K562 (cell line): ENCODE data around the gene MSANTD1. TPM values are rescaled to one million over a fixed set of nuclear protein-coding genes. Genes with fewer than 3 reads are reported as not detected.

Experiments
- CBFA2T3 ChIP-seq: fragments of 450-650 bp; IDR thresholded peaks from 2 replicates; pipeline ENCODE4 v1.6.1; 2017
- FOSL1 ChIP-seq: fragments of 200-800 bp; sonication (Bioruptor generic); conservative IDR thresholded peaks from 2 replicates; pipeline ENCODE4 v1.6.1; 2016; ENCODE audit warnings: missing genetic modification characterization, missing compliant biosample characterization
- HDAC6 ChIP-seq: IDR thresholded peaks from 2 replicates; pipeline ENCODE4 v1.6.1; 2012; ENCODE audit warnings: low read depth, mild to moderate bottlenecking, control low read depth, inconsistent platforms, low read length, moderate library complexity
- HDGF ChIP-seq: fragments of 450-650 bp; IDR thresholded peaks from 2 replicates; pipeline ENCODE4 v1.6.1; 2016
- MYC ChIP-seq, 2 experiments: fragments of 250-450 bp in 1 of 2; sonication (Bioruptor Pico) in 1 of 2; IDR thresholded peaks; 2 replicates each; pipeline versions ENCODE4 v1.5.1 to v1.6.1; 2012 to 2021; ENCODE audit warnings: low read depth in 2 of 2, borderline replicate concordance in 1 of 2, improper control_type of control experiment in 1 of 2, low read length in 1 of 2, mild to moderate bottlenecking in 1 of 2, moderate library complexity in 1 of 2
- POLR2A ChIP-seq: fragments of 450-650 bp; conservative IDR thresholded peaks from 2 replicates; pipeline ENCODE4 v1.6.1; 2016
- POLR2G ChIP-seq: fragments of 200-400 bp; formaldehyde crosslinking; IDR thresholded peaks from 2 replicates; pipeline ENCODE4 v1.6.1; 2017; ENCODE audit warnings: low read depth, mild to moderate bottlenecking, antibody characterized with exemption, low read length, moderate library complexity
- RB1 ChIP-seq: fragments of 450-650 bp; IDR thresholded peaks from 2 replicates; pipeline ENCODE4 v1.6.1; 2017; ENCODE audit warnings: low read depth, mild to moderate bottlenecking
- RHOXF2B ChIP-seq: fragments of 250-450 bp; sonication (Bioruptor Pico); conservative IDR thresholded peaks from 2 replicates; pipeline ENCODE4 v1.5.1; 2021
- SMARCC2 ChIP-seq: fragments of 450-650 bp; IDR thresholded peaks from 2 replicates; pipeline ENCODE4 v1.6.1; 2017; ENCODE audit warnings: antibody characterized with exemption, moderate library complexity, mild to moderate bottlenecking, low read depth
- SNIP1 ChIP-seq: fragments of 450-650 bp; IDR thresholded peaks from 2 replicates; pipeline ENCODE4 v1.7.1; 2017; ENCODE audit warnings: low read depth, mild to moderate bottlenecking
- ZNF41 ChIP-seq: fragments of 250-450 bp; sonication (Bioruptor Pico); conservative IDR thresholded peaks from 2 replicates; pipeline ENCODE4 v1.4.0; 2020; ENCODE audit warnings: mild to moderate bottlenecking
- polyA plus RNA-seq, 8 experiments: library from polyadenylated mRNA; depleted of rRNA in 4 of 8; stranded (reverse) in 5 of 8; unstranded in 3 of 8; fragments of >200 nt; fragmentation: Nextera tagmentation in 2 of 8; fragmentation: Illumina TruSeq in 1 of 8; extraction: Ambion mirVana in 2 of 8; extraction: Trizol in 1 of 8; gene quantifications; 2 replicates each; pipeline versions ENCODE4 v1.2.1 to v1.2.3, GENCODE V29; 2011 to 2014; ENCODE audit warnings: inconsistent platforms in 1 of 8, missing spikeins in 1 of 8
- total RNA-seq, 7 experiments: library from RNA; depleted of rRNA in 6 of 7; stranded (reverse); fragments of >200 nt in 6 of 7; fragmentation: Illumina TruSeq in 2 of 7; extraction: Trizol in 2 of 7; gene quantifications; 2 replicates each; pipeline versions ENCODE4 v1.2.1 to v1.2.3, GENCODE V29; 2011 to 2021; ENCODE audit warnings: low replicate concordance in 1 of 7
- TF ChIP-seq, protein P1 (sequence below): sonication (generic); formaldehyde crosslinking; IDR thresholded peaks from 2 replicates; pipeline ENCODE4 v1.8.0; 2022; ENCODE audit warnings: mild to moderate bottlenecking, missing genetic modification reagents
- TF ChIP-seq, protein P2 (sequence below): fragments of 200-800 bp; sonication (Bioruptor generic); IDR thresholded peaks from 2 replicates; pipeline ENCODE4 v1.6.1; 2017; ENCODE audit warnings: missing genetic modification characterization, missing compliant biosample characterization

Gene MSANTD1
- total and polyA plus RNA-seq, 9 of the 15 experiments (the other 6 are each of a cell fraction or from before 2014, with no cell fraction given) = 0.04 to 0.09 (median 0.07) TPM; not detected in 6

GRCh38 chr4:3292571-3293400 is 43.8 kb downstream of the MSANTD1 start, which contains the start of gene RGS12 (continued):
- TF ChIP-seq, protein P1, sequence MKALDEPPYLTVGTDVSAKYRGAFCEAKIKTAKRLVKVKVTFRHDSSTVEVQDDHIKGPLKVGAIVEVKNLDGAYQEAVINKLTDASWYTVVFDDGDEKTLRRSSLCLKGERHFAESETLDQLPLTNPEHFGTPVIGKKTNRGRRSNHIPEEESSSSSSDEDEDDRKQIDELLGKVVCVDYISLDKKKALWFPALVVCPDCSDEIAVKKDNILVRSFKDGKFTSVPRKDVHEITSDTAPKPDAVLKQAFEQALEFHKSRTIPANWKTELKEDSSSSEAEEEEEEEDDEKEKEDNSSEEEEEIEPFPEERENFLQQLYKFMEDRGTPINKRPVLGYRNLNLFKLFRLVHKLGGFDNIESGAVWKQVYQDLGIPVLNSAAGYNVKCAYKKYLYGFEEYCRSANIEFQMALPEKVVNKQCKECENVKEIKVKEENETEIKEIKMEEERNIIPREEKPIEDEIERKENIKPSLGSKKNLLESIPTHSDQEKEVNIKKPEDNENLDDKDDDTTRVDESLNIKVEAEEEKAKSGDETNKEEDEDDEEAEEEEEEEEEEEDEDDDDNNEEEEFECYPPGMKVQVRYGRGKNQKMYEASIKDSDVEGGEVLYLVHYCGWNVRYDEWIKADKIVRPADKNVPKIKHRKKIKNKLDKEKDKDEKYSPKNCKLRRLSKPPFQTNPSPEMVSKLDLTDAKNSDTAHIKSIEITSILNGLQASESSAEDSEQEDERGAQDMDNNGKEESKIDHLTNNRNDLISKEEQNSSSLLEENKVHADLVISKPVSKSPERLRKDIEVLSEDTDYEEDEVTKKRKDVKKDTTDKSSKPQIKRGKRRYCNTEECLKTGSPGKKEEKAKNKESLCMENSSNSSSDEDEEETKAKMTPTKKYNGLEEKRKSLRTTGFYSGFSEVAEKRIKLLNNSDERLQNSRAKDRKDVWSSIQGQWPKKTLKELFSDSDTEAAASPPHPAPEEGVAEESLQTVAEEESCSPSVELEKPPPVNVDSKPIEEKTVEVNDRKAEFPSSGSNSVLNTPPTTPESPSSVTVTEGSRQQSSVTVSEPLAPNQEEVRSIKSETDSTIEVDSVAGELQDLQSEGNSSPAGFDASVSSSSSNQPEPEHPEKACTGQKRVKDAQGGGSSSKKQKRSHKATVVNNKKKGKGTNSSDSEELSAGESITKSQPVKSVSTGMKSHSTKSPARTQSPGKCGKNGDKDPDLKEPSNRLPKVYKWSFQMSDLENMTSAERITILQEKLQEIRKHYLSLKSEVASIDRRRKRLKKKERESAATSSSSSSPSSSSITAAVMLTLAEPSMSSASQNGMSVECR (CRISPR knock-in tag) = peak; percentile 88; the same call in 1 of the 2 replicates
- TF ChIP-seq, protein P2, sequence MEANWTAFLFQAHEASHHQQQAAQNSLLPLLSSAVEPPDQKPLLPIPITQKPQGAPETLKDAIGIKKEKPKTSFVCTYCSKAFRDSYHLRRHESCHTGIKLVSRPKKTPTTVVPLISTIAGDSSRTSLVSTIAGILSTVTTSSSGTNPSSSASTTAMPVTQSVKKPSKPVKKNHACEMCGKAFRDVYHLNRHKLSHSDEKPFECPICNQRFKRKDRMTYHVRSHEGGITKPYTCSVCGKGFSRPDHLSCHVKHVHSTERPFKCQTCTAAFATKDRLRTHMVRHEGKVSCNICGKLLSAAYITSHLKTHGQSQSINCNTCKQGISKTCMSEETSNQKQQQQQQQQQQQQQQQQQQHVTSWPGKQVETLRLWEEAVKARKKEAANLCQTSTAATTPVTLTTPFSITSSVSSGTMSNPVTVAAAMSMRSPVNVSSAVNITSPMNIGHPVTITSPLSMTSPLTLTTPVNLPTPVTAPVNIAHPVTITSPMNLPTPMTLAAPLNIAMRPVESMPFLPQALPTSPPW = peak; percentile 80
- peak; percentile 40; the same call in 1 of the 2 replicates for TF ChIP-seq MYC (IDR thresholded peaks at IDR 0.05; ENCODE audit: low read depth, low read length)
- no peak; the same call in 1 of the 2 replicates for TF ChIP-seq MYC (CRISPR knock-in tag; IDR thresholded peaks at IDR 0.05; ENCODE audit: borderline replicate concordance, low read depth)
- TF ChIP-seq HDAC6 = no peak
- no peak for TF ChIP-seq HDGF
- no peak for TF ChIP-seq ZNF41 (CRISPR knock-in tag)
- TF ChIP-seq CBFA2T3 = no peak
- peak; percentile 42; the same call in 1 of the 2 replicates for TF ChIP-seq POLR2A
- no peak for TF ChIP-seq SMARCC2
- peak; percentile 8; the same call in 1 of the 2 replicates for TF ChIP-seq RB1
- peak; percentile 59 for TF ChIP-seq POLR2G
- TF ChIP-seq SNIP1 = no peak
- TF ChIP-seq FOSL1 (tag) = no peak
- TF ChIP-seq RHOXF2B = no peak
